GM12872 (cell line): Measurements from ENCODE around the gene PLD5.

Experiments used
- CTCF ChIP-seq: IDR thresholded peaks from 3 replicates; pipeline ENCODE4 v1.5.1; 2011; ENCODE audit warnings: low read depth, mild to moderate bottlenecking, low read length, moderate library complexity; ENCODE audit not compliant: insufficient read depth

PLD5 gene

GRCh38 chr1:242435200-242435599, 89.3 kb downstream of the PLD5 start:
- no peak for TF ChIP-seq CTCF

GRCh38 chr1:242432491-242433095, 91.9 kb downstream of the PLD5 start:
- no peak for TF ChIP-seq CTCF

- TF ChIP-seq CTCF: no peak
These were observed 92.7 kb downstream of the PLD5 start for GRCh38 chr1:242431786-242432185.

- TF ChIP-seq CTCF: no peak
These were observed 93.5 kb downstream of the PLD5 start for GRCh38 chr1:242430956-242431355.

- no peak for TF ChIP-seq CTCF
These were observed 95.9 kb downstream of the PLD5 start for GRCh38 chr1:242428399-242429190.

- no peak for TF ChIP-seq CTCF
These were observed 97.0 kb downstream of the PLD5 start for GRCh38 chr1:242427519-242427918.

- no peak for TF ChIP-seq CTCF
These were observed 98.1 kb downstream of the PLD5 start for GRCh38 chr1:242426271-242426905.
